Stomach (tissue), 9 donors: ENCODE measurements around the gene MDFIC. TPM values are rescaled to one million over a fixed set of nuclear protein-coding genes. Genes with fewer than 3 reads are reported as not detected.

ENCODE experiments used
- DNase-seq, 2 donors: peaks; one replicate each; pipeline versions ENCODE4 v3.0.0 to v3.0.0-alpha.2; 2013 to 2019
- H3K27ac ChIP-seq, 5 donors: fragments of 200-600 bp in 4 of 5; sonication (generic) in 4 of 5; one replicate each; pipeline ENCODE4 v1.5.1; 2013 to 2019; ENCODE audit warnings: mild to moderate bottlenecking in 1 of 5, moderate library complexity in 1 of 5
- H3K27me3 ChIP-seq, 3 donors: fragments of 200-600 bp; sonication (generic); one replicate each; pipeline ENCODE4 v1.5.1; 2017 to 2019; ENCODE audit warnings: mixed run types in 1 of 3
- H3K36me3 ChIP-seq, 4 donors: fragments of 200-600 bp; sonication (generic); 1 replicate in 3 of 4; 2 replicates in 1 of 4; pipeline ENCODE4 v1.5.1; 2016 to 2019
- H3K4me1 ChIP-seq, 4 donors: fragments of 200-600 bp; sonication (generic); one replicate each; pipeline ENCODE4 v1.5.1; 2016 to 2019
- H3K4me3 ChIP-seq, 4 donors: fragments of 200-600 bp; sonication (generic) in 3 of 4; one replicate each; pipeline ENCODE4 v1.5.1; 2016 to 2019; ENCODE audit warnings: mild to moderate bottlenecking in 1 of 4
- H3K9me3 ChIP-seq, 4 donors: fragments of 200-600 bp; sonication (generic); one replicate each; pipeline ENCODE4 v1.5.1; 2016 to 2019
- CTCF ChIP-seq, 7 experiments: fragments of 450-650 bp in 4 of 7; fragments of 200-600 bp in 3 of 7; sonication (generic) in 3 of 7; IDR thresholded peaks; one replicate each; pipeline ENCODE4 v1.5.1; 2016 to 2019; ENCODE audit warnings: antibody characterized with exemption in 7 of 7, control low read depth in 2 of 7, mild to moderate bottlenecking in 1 of 7
- EP300 ChIP-seq: sonication (generic); formaldehyde crosslinking; IDR thresholded peaks from one replicate; pipeline ENCODE4 v1.6.1; 2017; ENCODE audit warnings: antibody characterized with exemption
- POLR2A ChIP-seq, 4 donors: fragments of 450-650 bp; IDR thresholded peaks; one replicate each; pipeline ENCODE4 v1.6.1; 2016; ENCODE audit warnings: antibody characterized with exemption in 4 of 4, control low read depth in 2 of 4, mild to moderate bottlenecking in 1 of 4, moderate library complexity in 1 of 4
- POLR2AphosphoS5 ChIP-seq, 3 donors: sonication (generic); formaldehyde crosslinking; IDR thresholded peaks; one replicate each; pipeline ENCODE4 v1.6.1; 2016; ENCODE audit warnings: antibody characterized with exemption in 3 of 3
- WGBS, 5 donors: extraction: QIAGEN DNeasy Blood & Tissue Kit in 3 of 5; methylation state at CpG; one replicate each; pipeline versions ENCODE4 v1.1.5 to v1.1.7; 2013 to 2018; 5-methylcytosine and 5-hydroxymethylcytosine counted together
- intact Hi-C: fragments of 100-400 bp; cut with DNase I; formaldehyde crosslinking; loops from one replicate; pipeline ENCODE4 v1.15.1; 2023; ENCODE audit warnings: low total_unique reads
- polyA plus RNA-seq, 3 donors: library from polyadenylated mRNA; stranded (reverse); fragments of 200-250 nt; gene quantifications; one replicate each; pipeline ENCODE4 v1.2.3, GENCODE V29; 2013
- total RNA-seq, 5 donors: library from RNA; depleted of rRNA; stranded (reverse); fragments of >200 nt; gene quantifications; one replicate each; pipeline versions ENCODE4 v1.1.0 to v1.2.3, GENCODE V29; 2014 to 2016
- donor health status: healthy with polysubstance abuse.
- donor health status: Bipolar disorder and iron deficiency.
- donor health status: healthy.

Gene MDFIC
- total and polyA plus RNA-seq, 8 donors: 6.9 to 39.8 (median 8.6) TPM

GRCh38 chr7:114938785-114939184 is 16.9 kb downstream of the MDFIC start:
- no peaks in the 10 kb centered on the region for H3K9me3 ChIP-seq
- no peak overlapping the region for H3K27ac ChIP-seq
- intact Hi-C loops: no loop called here
- no peaks in the 10 kb centered on the region for H3K36me3 ChIP-seq
- no peak for TF ChIP-seq CTCF (IDR thresholded peaks at IDR 0.05)
- H3K27me3 ChIP-seq: no peaks in the 10 kb centered on the region
- no peak for DNase-seq
- H3K4me1 ChIP-seq: peaks cover 0 to 42% (median 5%) of the 10 kb centered on the region in 4 donors
- no peak overlapping the region for H3K4me3 ChIP-seq

DNA sequence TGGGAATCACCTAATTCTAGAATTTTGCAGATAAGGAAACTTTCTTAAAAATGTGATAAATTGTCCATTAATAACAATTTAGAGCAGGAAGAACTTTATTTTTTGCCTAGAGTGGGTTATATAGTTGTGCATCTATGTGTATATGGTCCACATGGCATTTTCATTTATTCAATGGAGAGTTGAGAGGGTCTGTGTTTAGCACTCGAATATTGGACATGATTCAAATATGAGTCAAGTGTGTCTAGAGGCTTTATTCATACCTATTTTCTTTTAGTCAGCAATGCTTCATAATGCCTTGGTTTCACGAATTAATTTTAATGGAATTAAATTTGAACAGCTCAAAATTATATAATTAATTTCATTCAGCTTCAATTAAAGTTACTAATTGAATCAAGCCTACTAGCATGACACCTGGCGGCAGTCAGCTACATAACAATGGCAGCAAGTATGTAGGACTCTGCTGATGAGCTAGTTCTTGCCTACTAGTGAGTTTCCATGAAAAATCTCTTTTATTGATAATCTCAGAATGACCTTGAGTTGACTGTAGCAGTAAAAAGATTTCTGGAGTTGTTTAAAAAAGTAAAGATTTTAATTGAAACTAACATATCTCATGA is 17.7 kb downstream of the MDFIC start:
- intact Hi-C loops: no loop called here

DNA sequence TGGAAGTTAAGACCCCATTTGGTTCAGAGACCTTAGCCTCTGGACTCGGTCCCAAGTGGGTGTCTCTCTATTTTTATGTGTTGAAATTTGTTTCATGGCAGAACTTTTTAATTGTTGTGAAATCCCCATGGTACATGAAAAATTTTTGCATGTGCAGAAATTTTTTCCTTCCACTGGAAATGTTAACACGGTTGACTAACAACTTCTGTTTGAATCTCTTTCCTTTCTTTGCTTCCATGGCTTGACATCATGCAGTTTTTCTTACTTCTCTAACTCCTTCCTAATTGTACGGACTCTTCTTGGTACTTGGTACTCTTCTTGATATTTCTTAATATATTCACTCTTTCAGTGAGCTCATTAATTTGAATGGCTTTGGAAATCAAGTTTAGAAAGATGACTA is 18.3 kb downstream of the MDFIC start:
- TF ChIP-seq POLR2AphosphoS5 (IDR thresholded peaks at IDR 0.05) (no peak), POLR2A (IDR thresholded peaks at IDR 0.05) (no peak), EP300 (no peak), CTCF (IDR thresholded peaks at IDR 0.05) (no peak)
- Histone ChIP-seq H3K27me3 (no peaks in the 10 kb centered on the region), H3K9me3 (no peaks in the 10 kb centered on the region), H3K27ac (no peak overlapping the region), H3K36me3 (no peaks in the 10 kb centered on the region), H3K4me3 (no peak overlapping the region), H3K4me1 (peaks cover 0 to 31% (median 3%) of the 10 kb centered on the region in 4 donors)
- intact Hi-C loops: no loop called here
- DNase-seq: no peak
- WGBS, 5 donors: 86 to 94% (median 91%) methylated on average over 3 of the region's 3 CpGs

More for the DNA sequence above, 17.7 kb downstream of the MDFIC start:
- Histone ChIP-seq H3K4me1 (peaks cover 0 to 34% (median 4%) of the 10 kb centered on the region in 4 donors), H3K36me3 (no peaks in the 10 kb centered on the region), H3K9me3 (no peaks in the 10 kb centered on the region), H3K27ac (no peak overlapping the region), H3K27me3 (no peaks in the 10 kb centered on the region), H3K4me3 (no peak overlapping the region)
- DNase-seq: no peak
- no peak for TF ChIP-seq EP300
- TF ChIP-seq POLR2A (IDR thresholded peaks at IDR 0.05): no peak
- no peak for TF ChIP-seq POLR2AphosphoS5 (IDR thresholded peaks at IDR 0.05)
- no peak for TF ChIP-seq CTCF (IDR thresholded peaks at IDR 0.05)
- 76 to 83% (median 80%) methylated on average over 3 of the region's 3 CpGs for WGBS, 5 donors

GRCh38 chr7:114941692-114942091 is 19.8 kb downstream of the MDFIC start:
- no peaks in the 10 kb centered on the region for H3K36me3 ChIP-seq
- intact Hi-C loops: no loop called here
- DNase-seq: no peak
- H3K9me3 ChIP-seq: no peaks in the 10 kb centered on the region
- peaks cover 0 to 26% (median 3%) of the 10 kb centered on the region in 4 donors for H3K4me1 ChIP-seq
- 94 to 97% (median 96%) methylated on average over 5 of the region's 5 CpGs for WGBS, 5 donors
- TF ChIP-seq POLR2A (IDR thresholded peaks at IDR 0.05) (no peak), POLR2AphosphoS5 (IDR thresholded peaks at IDR 0.05) (no peak), CTCF (IDR thresholded peaks at IDR 0.05) (no peak), EP300 (no peak)
- no peak overlapping the region for H3K27ac ChIP-seq
- no peak overlapping the region for H3K4me3 ChIP-seq
- H3K27me3 ChIP-seq: no peaks in the 10 kb centered on the region
